GM12878 (cell line): ENCODE measurements around the gene ABCF1. TPM values are rescaled to one million over a fixed set of nuclear protein-coding genes. Genes with fewer than 3 reads are reported as not detected.

Experiments used
- BCL11A ChIP-seq: IDR thresholded peaks from 2 replicates; pipeline ENCODE4 v1.6.1; 2011; ENCODE audit warnings: low read depth, low read length
- CBFB ChIP-seq: IDR thresholded peaks from 2 replicates; pipeline ENCODE4 v1.6.1; 2016; ENCODE audit warnings: antibody characterized with exemption, low read depth
- CBX5 ChIP-seq: sonication (generic); IDR thresholded peaks from 2 replicates; pipeline ENCODE4 v1.6.1; 2016; ENCODE audit warnings: low read depth, moderate library complexity, mild to moderate bottlenecking, inconsistent platforms
- CEBPZ ChIP-seq: fragments of 150-350 bp; IDR thresholded peaks from 2 replicates; pipeline ENCODE4 v1.6.1; 2016; ENCODE audit warnings: low read depth, low read length
- ETV6 ChIP-seq, 2 experiments: fragments of 450-650 bp in 1 of 2; IDR thresholded peaks in 1 of 2; conservative IDR thresholded peaks in 1 of 2; 2 replicates each; pipeline ENCODE4 v1.6.1; 2014; ENCODE audit warnings: antibody characterized with exemption in 1 of 2, borderline replicate concordance in 1 of 2, low read depth in 1 of 2, mild to moderate bottlenecking in 1 of 2, moderate library complexity in 1 of 2
- FOXK2 ChIP-seq: fragments of 450-650 bp; IDR thresholded peaks from 2 replicates; pipeline ENCODE4 v1.6.1; 2017; ENCODE audit warnings: mild to moderate bottlenecking, moderate library complexity
- IKZF2 ChIP-seq, 2 experiments: fragments of 450-650 bp; IDR thresholded peaks; 2 replicates each; pipeline ENCODE4 v1.6.1; 2017; ENCODE audit warnings: mild to moderate bottlenecking in 2 of 2, moderate library complexity in 2 of 2
- JUND ChIP-seq: IDR thresholded peaks from 2 replicates; pipeline ENCODE4 v1.6.1; 2012; ENCODE audit warnings: low read depth, mild to moderate bottlenecking, low read length, improper control_type of control experiment, moderate library complexity
- KAT2A ChIP-seq: conservative IDR thresholded peaks from 2 replicates; pipeline ENCODE4 v1.6.1; 2011; ENCODE audit warnings: low read depth, low read length; ENCODE audit not compliant: control insufficient read depth
- POU2F2 ChIP-seq: IDR thresholded peaks from 3 replicates; pipeline ENCODE4 v1.6.1; 2011; ENCODE audit warnings: low read depth, mild to moderate bottlenecking, low read length, borderline replicate concordance
- RAD21 ChIP-seq: IDR thresholded peaks from 2 replicates; pipeline ENCODE4 v1.6.1; 2011; ENCODE audit warnings: mild to moderate bottlenecking, low read depth, low read length, moderate library complexity; ENCODE audit not compliant: insufficient read depth
- SIN3A ChIP-seq: IDR thresholded peaks from 2 replicates; pipeline ENCODE4 v1.6.1; 2012; ENCODE audit warnings: low read depth, low read length, improper control_type of control experiment
- SIX5 ChIP-seq: IDR thresholded peaks from 2 replicates; pipeline ENCODE4 v1.6.1; 2011; ENCODE audit warnings: mild to moderate bottlenecking, low read depth, low read length, moderate library complexity; ENCODE audit not compliant: severe bottlenecking
- SREBF1 ChIP-seq: IDR thresholded peaks from 2 replicates; pipeline ENCODE4 v1.6.1; 2012; ENCODE audit warnings: mild to moderate bottlenecking, low read length
- ZNF384 ChIP-seq: IDR thresholded peaks from 2 replicates; pipeline ENCODE4 v1.6.1; 2012; ENCODE audit warnings: low read depth, mild to moderate bottlenecking, low read length, improper control_type of control experiment, borderline replicate concordance
- polyA plus RNA-seq, 11 experiments: library from polyadenylated mRNA; depleted of rRNA in 4 of 11; unstranded in 6 of 11; stranded (reverse) in 5 of 11; fragments of >200 nt; fragmentation: Nextera tagmentation in 4 of 11; fragmentation: Illumina TruSeq in 1 of 11; extraction: Ambion mirVana in 4 of 11; extraction: Trizol in 1 of 11; gene quantifications; 1 replicate in 1 of 11; 2 replicates in 10 of 11; pipeline versions ENCODE4 v1.2.1 to v1.2.3, GENCODE V29; 2011 to 2016; ENCODE audit warnings: inconsistent platforms in 2 of 11, missing spikeins in 2 of 11, low read depth in 1 of 11
- total RNA-seq, 4 experiments: library from RNA; depleted of rRNA in 3 of 4; stranded (reverse); fragments of >200 nt in 3 of 4; fragmentation: Illumina TruSeq in 1 of 4; extraction: Trizol in 1 of 4; gene quantifications; 2 replicates each; pipeline versions ENCODE4 v1.2.1 to v1.2.3, GENCODE V29; 2013 to 2021
- TF ChIP-seq, protein P1 (sequence below): fragments of 450-650 bp; IDR thresholded peaks from 2 replicates; pipeline ENCODE4 v1.6.1; 2017; ENCODE audit warnings: mild to moderate bottlenecking, moderate library complexity
- TF ChIP-seq, protein P2 (sequence below): fragments of 450-650 bp; IDR thresholded peaks from 2 replicates; pipeline ENCODE4 v1.6.1; 2017; ENCODE audit warnings: low read depth, mild to moderate bottlenecking, moderate library complexity
- TF ChIP-seq, protein P3 (sequence below): IDR thresholded peaks from 2 replicates; pipeline ENCODE4 v1.6.1; 2012; ENCODE audit warnings: low read depth, low read length, improper control_type of control experiment

Gene ABCF1
- total and polyA plus RNA-seq, 10 of the 15 experiments (the other 5 are each of a cell fraction or from before 2014, with no cell fraction given), result 21.3 to 79.6 (median 55.9) TPM

- TF ChIP-seq, protein P1, sequence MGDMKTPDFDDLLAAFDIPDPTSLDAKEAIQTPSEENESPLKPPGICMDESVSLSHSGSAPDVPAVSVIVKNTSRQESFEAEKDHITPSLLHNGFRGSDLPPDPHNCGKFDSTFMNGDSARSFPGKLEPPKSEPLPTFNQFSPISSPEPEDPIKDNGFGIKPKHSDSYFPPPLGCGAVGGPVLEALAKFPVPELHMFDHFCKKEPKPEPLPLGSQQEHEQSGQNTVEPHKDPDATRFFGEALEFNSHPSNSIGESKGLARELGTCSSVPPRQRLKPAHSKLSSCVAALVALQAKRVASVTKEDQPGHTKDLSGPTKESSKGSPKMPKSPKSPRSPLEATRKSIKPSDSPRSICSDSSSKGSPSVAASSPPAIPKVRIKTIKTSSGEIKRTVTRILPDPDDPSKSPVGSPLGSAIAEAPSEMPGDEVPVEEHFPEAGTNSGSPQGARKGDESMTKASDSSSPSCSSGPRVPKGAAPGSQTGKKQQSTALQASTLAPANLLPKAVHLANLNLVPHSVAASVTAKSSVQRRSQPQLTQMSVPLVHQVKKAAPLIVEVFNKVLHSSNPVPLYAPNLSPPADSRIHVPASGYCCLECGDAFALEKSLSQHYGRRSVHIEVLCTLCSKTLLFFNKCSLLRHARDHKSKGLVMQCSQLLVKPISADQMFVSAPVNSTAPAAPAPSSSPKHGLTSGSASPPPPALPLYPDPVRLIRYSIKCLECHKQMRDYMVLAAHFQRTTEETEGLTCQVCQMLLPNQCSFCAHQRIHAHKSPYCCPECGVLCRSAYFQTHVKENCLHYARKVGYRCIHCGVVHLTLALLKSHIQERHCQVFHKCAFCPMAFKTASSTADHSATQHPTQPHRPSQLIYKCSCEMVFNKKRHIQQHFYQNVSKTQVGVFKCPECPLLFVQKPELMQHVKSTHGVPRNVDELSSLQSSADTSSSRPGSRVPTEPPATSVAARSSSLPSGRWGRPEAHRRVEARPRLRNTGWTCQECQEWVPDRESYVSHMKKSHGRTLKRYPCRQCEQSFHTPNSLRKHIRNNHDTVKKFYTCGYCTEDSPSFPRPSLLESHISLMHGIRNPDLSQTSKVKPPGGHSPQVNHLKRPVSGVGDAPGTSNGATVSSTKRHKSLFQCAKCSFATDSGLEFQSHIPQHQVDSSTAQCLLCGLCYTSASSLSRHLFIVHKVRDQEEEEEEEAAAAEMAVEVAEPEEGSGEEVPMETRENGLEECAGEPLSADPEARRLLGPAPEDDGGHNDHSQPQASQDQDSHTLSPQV, result peak; percentile 33; the same call in 1 of the 2 replicates
- TF ChIP-seq JUND, result no peak
- peak; percentile 44; the same call in 1 of the 2 replicates for TF ChIP-seq FOXK2
- no peak for TF ChIP-seq CBX5
- TF ChIP-seq CEBPZ, result no peak
- TF ChIP-seq RAD21, result no peak
- no peak for TF ChIP-seq BCL11A
- TF ChIP-seq CBFB, result peak; percentile 44; the same call in 1 of the 2 replicates
- TF ChIP-seq, protein P2, sequence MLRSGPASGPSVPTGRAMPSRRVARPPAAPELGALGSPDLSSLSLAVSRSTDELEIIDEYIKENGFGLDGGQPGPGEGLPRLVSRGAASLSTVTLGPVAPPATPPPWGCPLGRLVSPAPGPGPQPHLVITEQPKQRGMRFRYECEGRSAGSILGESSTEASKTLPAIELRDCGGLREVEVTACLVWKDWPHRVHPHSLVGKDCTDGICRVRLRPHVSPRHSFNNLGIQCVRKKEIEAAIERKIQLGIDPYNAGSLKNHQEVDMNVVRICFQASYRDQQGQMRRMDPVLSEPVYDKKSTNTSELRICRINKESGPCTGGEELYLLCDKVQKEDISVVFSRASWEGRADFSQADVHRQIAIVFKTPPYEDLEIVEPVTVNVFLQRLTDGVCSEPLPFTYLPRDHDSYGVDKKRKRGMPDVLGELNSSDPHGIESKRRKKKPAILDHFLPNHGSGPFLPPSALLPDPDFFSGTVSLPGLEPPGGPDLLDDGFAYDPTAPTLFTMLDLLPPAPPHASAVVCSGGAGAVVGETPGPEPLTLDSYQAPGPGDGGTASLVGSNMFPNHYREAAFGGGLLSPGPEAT, result peak; percentile 77; the same call in 1 of the 2 replicates
- TF ChIP-seq SREBF1, result no peak
- no peak; a peak in 1 of 4 replicates for TF ChIP-seq IKZF2 (IDR thresholded peaks at IDR 0.05)
- no peak for TF ChIP-seq ETV6 (conservative IDR thresholded peaks at IDR 0.05 in 1 of 2, IDR thresholded peaks at IDR 0.05 in 1 of 2; ENCODE audit: borderline replicate concordance in 1 of 2, low read depth in 1 of 2)
- no peak for TF ChIP-seq ZNF384
- TF ChIP-seq, protein P3, sequence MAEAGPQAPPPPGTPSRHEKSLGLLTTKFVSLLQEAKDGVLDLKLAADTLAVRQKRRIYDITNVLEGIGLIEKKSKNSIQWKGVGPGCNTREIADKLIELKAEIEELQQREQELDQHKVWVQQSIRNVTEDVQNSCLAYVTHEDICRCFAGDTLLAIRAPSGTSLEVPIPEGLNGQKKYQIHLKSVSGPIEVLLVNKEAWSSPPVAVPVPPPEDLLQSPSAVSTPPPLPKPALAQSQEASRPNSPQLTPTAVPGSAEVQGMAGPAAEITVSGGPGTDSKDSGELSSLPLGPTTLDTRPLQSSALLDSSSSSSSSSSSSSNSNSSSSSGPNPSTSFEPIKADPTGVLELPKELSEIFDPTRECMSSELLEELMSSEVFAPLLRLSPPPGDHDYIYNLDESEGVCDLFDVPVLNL, result no peak
- no peak for TF ChIP-seq SIX5
- TF ChIP-seq KAT2A, result no peak
- TF ChIP-seq POU2F2, result peak; percentile 65; the same call in 1 of the 3 replicates
- TF ChIP-seq SIN3A, result peak; percentile 91; the same call in 1 of the 2 replicates
These were observed 46.5 kb downstream of the ABCF1 start, which contains the start of gene MRPS18B (continued) for GRCh38 chr6:30617565-30618269.
